Spleen (tissue), 7 donors: ENCODE results near the gene TEDC2.

Source experiments
- POLR2A ChIP-seq, 3 donors: fragments of 450-650 bp; IDR thresholded peaks; one replicate each; pipeline ENCODE4 v1.5.1; 2017; ENCODE audit warnings: antibody characterized with exemption in 3 of 3, mild to moderate bottlenecking in 1 of 3
- POLR2AphosphoS5 ChIP-seq, 3 donors: sonication (generic); formaldehyde crosslinking; IDR thresholded peaks; one replicate each; pipeline ENCODE4 v1.5.1; 2017; ENCODE audit warnings: antibody characterized with exemption in 3 of 3
- TF ChIP-seq, protein P1 (sequence below), 11 experiments: fragments of 200-600 bp in 7 of 11; fragments of 450-650 bp in 4 of 11; sonication (generic) in 4 of 11; IDR thresholded peaks in 8 of 11; conservative IDR thresholded peaks in 3 of 11; 1 replicate in 7 of 11; 2 replicates in 4 of 11; pipeline versions ENCODE4 v1.4.0 to v1.8.0; 2016 to 2021; ENCODE audit warnings: antibody characterized with exemption in 11 of 11, inconsistent platforms in 4 of 11, mild to moderate bottlenecking in 1 of 11
- donor health status: DM: no; HTN: no; CAD: no; lungs with moderate emphysema.
- donor health status: DM: no; HTN: no; CAD: no.
- donor health status: DM: no; HTN: no; CAD: no.

DNA sequence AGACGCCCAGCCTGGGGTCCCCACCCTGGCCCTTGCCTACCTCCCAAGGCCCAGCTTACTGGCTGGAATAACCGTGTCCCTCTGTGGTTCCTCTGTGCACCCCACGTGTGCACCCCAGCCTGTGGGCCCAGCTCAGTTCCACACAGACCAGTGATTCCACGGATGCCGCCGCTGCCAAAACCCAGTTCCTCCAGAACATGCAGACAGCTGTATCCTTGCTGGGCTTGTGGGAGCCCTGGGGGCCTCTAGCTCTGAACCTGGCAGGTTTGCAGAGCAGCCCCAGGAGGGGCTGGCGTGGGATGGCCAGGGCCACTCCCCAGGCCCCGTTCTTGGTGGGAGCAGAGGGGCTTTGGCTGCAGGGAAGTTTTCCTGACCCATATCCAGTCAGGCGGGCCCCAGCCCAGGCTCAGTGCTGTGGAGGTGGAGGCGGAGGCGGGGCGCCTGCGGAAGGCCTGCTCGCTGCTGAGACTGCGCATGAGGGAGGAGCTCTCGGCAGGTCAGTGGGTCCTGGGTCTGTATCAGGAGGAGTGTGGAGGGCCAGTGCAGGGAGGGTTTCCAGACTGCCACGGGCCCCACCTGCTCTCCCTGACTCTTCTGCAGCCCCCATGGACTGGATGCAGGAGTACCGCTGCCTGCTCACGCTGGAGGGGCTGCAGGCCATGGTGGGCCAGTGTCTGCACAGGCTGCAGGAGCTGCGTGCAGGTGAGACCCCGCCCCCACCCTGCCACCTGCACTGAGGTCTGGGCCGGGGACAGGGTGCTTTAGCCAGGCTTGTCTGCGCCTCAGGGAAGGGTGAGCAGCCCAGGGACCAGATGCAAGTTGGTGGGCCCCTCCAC is 2.3 kb downstream of the TEDC2 start:
- TF ChIP-seq POLR2A (IDR thresholded peaks at IDR 0.05) = no peak
- TF ChIP-seq, protein P1, sequence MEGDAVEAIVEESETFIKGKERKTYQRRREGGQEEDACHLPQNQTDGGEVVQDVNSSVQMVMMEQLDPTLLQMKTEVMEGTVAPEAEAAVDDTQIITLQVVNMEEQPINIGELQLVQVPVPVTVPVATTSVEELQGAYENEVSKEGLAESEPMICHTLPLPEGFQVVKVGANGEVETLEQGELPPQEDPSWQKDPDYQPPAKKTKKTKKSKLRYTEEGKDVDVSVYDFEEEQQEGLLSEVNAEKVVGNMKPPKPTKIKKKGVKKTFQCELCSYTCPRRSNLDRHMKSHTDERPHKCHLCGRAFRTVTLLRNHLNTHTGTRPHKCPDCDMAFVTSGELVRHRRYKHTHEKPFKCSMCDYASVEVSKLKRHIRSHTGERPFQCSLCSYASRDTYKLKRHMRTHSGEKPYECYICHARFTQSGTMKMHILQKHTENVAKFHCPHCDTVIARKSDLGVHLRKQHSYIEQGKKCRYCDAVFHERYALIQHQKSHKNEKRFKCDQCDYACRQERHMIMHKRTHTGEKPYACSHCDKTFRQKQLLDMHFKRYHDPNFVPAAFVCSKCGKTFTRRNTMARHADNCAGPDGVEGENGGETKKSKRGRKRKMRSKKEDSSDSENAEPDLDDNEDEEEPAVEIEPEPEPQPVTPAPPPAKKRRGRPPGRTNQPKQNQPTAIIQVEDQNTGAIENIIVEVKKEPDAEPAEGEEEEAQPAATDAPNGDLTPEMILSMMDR (IDR thresholded peaks at IDR 0.05 in 8 of 11, conservative IDR thresholded peaks at IDR 0.05 in 3 of 11) = no peak
- no peak for TF ChIP-seq POLR2AphosphoS5 (IDR thresholded peaks at IDR 0.05)
